ENCODE data around the gene ZNF662.
A peak's percentile ranks its signal among the peaks of the same experiment; 100 is the strongest.

Gene ZNF662

DNA sequence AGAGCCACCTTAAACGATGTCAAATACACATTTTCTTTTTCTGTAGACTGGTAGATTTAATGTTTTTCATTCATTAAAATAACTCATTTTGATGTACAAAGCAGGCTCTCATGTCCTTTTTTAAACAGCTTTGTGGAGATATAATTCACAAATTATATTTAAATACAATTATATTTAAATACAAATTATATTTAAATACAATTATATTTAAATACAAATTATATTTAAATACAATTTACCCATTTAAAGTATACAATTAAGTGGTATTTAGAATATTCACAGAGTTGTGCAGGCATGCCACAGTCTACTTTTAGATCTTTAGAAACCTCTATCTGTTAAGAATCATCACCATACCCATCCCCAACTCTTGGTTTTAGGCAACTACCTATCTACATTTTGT is 36.8 kb downstream of the ZNF662 start:
- DNase-seq = no peak

DNA sequence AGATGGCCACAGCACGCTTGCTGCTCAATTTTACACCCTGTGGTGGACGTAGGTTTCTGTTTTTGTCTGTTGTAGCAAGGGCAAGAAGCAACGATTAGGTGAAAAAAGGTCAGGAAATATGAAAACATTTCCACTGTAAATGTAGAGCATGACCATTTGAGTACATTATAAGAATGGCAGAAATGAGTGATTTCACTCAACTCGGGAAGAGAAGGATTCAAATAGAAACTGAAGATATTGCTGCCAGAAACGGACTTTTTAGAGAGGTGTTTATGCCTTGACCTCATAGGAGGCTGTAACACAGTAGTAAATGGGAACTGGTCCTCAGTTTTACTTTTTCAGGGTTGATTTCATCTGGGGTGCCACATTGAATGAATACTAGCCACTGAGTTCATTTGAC is 40.1 kb downstream of the ZNF662 start:
- DNase-seq = no peak

DNA sequence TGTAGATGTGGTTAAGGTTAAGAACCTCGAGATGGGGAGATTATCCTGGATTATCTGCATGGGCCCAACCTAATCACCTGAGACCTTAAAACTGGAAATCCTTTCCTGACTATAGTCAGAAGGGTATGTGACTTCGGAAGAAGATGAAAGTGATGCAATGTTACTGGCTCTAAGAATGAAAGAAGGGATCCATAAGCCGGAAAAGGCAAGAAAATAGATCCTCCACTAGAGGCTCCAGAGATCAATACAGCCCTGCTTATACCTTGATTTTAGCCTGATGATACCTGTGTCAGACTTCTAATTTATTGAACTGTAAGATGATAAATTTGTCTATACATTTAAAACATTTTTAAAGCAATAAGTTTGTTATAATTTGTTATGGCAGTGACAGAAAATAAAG is 51.6 kb downstream of the ZNF662 start:
- DNase-seq = no peak

DNA sequence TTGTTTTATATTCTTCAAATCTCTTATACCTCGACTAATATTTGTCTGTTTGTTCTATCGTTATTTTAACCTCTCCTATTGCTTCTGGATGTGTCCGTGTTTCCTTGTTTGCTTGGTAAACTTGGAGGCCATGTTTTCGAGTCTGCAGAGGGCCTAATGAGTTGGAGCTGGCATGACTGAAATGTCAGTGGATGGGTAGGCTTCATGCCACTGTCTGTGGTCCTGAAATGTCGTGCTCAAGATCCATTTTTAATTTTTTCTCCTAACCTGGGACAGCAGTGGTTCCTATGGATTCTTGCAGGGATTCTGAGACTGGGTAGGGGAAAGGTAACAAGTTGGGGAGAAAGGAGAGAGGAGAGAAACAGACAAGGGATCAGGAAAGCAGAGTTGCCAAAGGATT is 54.3 kb downstream of the ZNF662 start:
- DNase-seq = no peak

DNA sequence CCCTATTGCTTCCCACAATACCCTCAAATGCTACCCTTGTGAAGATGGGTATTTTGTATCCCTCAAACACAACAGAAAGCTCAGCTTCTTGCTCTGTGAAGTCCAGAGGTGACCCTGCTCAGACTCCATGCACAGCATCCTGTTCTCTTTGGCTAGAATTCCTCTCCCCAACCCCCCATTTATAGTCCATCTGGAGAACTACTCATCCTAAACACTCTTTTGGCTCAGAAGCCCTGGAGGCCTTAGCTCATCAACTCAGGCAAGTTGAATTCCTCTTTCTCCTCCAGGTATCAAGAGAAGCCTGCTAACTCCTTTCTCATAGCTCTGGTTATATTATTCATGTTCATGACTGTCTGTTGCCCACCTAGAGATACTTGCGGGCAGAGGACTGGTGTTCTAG is 54.8 kb downstream of the ZNF662 start:
- no peak for DNase-seq

DNA sequence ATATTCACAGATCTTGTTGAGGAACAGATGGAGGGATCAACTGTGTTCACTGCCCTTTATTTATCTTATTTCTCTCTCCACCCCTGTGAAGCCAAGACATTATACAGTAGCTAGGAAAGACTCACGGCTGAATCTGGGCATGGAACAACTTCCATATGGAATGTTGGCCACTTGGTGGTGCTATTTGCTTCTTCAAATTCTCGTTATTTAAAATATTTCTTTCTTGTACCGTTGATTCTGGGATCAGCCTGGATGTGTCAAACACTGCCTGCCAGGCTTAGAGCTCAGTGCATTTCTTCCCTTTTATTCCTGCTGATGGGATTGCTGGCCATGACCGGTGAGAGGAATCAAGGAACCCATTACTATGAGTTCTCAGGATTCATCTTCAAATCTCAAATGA is 55.7 kb downstream of the ZNF662 start:
- peak; percentile 36 for DNase-seq

DNA sequence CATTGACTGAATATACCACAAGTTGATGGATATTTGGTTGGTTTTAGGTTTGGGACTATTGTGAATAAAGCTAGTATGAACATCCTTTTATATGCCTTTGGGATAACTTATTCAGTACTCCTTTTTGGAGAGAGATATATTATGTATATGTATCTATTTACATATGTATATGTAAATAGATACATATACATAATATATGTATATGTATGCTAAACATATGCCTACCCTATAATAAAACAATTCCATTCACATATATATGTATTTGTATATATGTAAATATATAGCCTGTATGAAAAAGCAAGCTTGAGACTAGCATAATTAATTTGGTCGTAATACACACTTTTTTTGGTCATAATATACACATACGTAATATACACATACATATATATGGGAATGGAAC is 57.3 kb downstream of the ZNF662 start:
- no peak for DNase-seq

DNA sequence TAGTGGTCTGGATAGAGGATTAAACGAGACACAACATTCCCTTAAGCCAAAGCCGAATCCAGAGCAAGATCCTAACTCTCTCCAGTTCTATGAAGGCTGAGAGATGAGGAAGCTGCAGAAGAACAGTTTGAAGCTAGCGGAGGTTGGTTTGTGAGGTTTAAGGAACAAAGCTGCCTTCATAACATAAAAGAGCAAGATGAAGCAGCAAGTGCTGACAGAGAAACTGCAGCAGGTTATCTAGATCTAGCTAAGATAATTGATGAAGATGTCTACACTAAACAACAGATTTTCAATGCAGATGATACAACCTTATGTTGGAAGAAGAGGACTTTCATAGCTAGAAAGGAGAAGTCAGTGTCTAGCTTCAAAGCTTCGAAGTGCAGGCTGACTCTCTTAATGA is 58.3 kb downstream of the ZNF662 start:
- no peak for DNase-seq
